ENCODE measurements around the gene CDH2. TPM values are rescaled to one million over a fixed set of nuclear protein-coding genes. Genes with fewer than 3 reads are reported as not detected.

The CDH2 gene
- total RNA-seq, 2 donors from 2014 or later, result 0.41 to 125 TPM

DNA sequence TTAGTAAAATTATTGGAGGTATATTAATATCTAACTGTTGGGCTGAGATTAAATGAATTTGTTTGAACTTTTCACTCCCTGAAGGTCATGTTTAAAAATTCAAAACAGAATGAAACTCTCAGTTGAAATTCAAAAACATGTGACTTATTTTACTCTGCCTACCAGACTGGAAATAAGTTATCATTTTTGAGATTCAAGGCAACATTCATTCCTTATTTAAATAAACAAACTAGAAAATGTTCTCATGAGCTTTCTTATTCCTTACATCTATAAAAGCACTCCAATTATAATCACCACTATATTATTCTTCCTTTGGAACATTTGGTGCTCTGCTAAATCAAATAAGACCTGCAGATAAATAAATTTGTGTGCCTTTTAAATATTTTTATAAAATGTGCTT, 217.8 kb downstream of the CDH2 start:
- intact Hi-C loops (cut with DNase I), result no loop called here
- Histone ChIP-seq H3K4me3 (no peak overlapping the region), H3K36me3 (no peaks in the 10 kb centered on the region), H3K9me3 (no peaks in the 10 kb centered on the region), H3K4me1 (replicated peaks) (no peaks in the 10 kb centered on the region), H3K27me3 (replicated peaks; ENCODE audit: insufficient read depth) (no peaks in the 10 kb centered on the region), H3K27ac (no peak overlapping the region)
- no peak for DNase-seq (ENCODE audit: low spot score)
- TF ChIP-seq, protein P1, sequence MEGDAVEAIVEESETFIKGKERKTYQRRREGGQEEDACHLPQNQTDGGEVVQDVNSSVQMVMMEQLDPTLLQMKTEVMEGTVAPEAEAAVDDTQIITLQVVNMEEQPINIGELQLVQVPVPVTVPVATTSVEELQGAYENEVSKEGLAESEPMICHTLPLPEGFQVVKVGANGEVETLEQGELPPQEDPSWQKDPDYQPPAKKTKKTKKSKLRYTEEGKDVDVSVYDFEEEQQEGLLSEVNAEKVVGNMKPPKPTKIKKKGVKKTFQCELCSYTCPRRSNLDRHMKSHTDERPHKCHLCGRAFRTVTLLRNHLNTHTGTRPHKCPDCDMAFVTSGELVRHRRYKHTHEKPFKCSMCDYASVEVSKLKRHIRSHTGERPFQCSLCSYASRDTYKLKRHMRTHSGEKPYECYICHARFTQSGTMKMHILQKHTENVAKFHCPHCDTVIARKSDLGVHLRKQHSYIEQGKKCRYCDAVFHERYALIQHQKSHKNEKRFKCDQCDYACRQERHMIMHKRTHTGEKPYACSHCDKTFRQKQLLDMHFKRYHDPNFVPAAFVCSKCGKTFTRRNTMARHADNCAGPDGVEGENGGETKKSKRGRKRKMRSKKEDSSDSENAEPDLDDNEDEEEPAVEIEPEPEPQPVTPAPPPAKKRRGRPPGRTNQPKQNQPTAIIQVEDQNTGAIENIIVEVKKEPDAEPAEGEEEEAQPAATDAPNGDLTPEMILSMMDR (IDR thresholded peaks at IDR 0.05), result no peak
- TF ChIP-seq POLR2AphosphoS5 (IDR thresholded peaks at IDR 0.05), result no peak
- no peak for TF ChIP-seq POLR2A (IDR thresholded peaks at IDR 0.05)

DNA sequence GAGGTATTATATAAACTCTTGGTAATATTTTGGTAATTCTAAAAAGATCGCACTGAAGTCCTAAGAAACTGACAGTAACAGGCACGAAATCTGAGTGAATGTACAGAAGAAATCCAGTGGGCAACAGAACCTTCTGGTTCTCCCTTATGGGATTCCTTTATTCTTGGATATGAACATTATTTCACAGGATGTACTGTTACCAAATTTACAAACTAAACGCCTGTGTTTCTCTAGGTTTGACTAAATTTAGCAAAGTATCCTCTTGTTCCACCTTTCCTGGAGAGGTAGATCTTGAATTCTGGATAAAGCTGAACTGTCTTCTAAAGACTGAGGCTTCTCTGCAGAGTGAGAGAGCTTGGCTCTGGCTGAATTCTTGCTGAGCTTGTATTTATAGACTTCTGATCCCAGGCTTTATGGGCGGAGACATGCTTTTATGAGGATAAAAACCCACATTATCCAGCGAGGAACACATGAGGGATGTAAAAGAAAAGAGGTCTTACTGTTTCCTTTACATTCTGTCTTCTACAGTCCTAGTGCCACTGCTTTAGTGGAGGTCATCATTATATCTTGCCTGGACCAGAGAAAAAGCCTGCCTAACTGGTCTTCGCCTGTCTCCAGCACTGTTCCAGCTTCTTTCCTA, 220.8 kb downstream of the CDH2 start:
- Histone ChIP-seq H3K4me1 (replicated peaks) (no peaks in the 10 kb centered on the region), H3K27me3 (replicated peaks; ENCODE audit: insufficient read depth) (no peaks in the 10 kb centered on the region), H3K9me3 (no peaks in the 10 kb centered on the region), H3K4me3 (no peak overlapping the region), H3K27ac (no peak overlapping the region), H3K36me3 (no peaks in the 10 kb centered on the region)
- intact Hi-C loops (cut with DNase I), result no loop called here
- TF ChIP-seq POLR2AphosphoS5 (IDR thresholded peaks at IDR 0.05) (no peak), POLR2A (IDR thresholded peaks at IDR 0.05) (no peak)
- TF ChIP-seq, protein P1 (IDR thresholded peaks at IDR 0.05), result no peak
- WGBS, result 41% methylated on average over 6 of the region's 6 CpGs
- DNase-seq (ENCODE audit: low spot score), result no peak

DNA sequence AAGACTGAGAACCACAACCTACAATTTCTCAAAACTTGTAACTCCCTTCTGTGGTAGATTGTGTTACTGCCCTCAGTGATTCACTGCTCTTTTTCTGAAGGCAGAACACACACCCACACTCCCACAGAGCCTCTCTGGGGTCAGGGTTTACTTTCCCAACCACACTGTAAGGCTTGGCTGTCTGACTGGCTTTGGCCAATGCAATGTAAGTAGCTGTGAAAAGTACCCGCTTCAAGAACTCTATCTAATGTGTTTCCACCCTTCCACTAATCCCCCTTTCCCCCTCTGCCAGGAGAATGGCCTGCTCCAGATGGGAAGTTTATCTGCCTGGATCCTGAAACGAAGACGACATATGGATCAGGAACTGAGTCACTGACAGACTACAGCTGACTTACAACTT, 222.7 kb downstream of the CDH2 start:
- intact Hi-C loops (cut with DNase I), result no loop called here
- WGBS, result 95% methylated on average over 3 of the region's 3 CpGs
- DNase-seq (ENCODE audit: low spot score), result no peak
- Histone ChIP-seq H3K9me3 (no peaks in the 10 kb centered on the region), H3K4me1 (replicated peaks) (no peaks in the 10 kb centered on the region), H3K27me3 (replicated peaks; ENCODE audit: insufficient read depth) (no peaks in the 10 kb centered on the region), H3K4me3 (no peak overlapping the region), H3K36me3 (no peaks in the 10 kb centered on the region), H3K27ac (no peak overlapping the region)
- TF ChIP-seq POLR2A (IDR thresholded peaks at IDR 0.05) (no peak), POLR2AphosphoS5 (IDR thresholded peaks at IDR 0.05) (no peak)
- TF ChIP-seq, protein P1 (IDR thresholded peaks at IDR 0.05), result no peak

DNA sequence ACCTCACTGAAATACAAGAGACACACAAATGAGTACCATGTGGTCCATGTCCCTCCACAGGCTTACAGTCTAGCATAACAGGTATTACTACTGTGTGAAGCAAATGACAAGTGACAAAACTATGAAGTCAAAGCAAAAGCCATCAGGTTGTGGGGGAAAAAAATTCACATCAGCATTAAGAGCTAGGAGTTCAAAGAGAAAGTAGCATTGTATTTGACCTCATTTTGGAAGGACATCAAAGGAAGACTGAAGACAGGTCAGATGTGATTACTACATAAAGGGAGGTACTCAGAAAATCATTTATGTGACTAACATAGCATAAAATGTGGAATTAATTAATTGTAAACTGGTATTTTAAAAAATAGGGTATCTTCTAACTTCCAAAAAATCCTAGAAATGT, 224.2 kb downstream of the CDH2 start:
- Histone ChIP-seq H3K4me1 (replicated peaks) (no peaks in the 10 kb centered on the region), H3K27ac (no peak overlapping the region), H3K36me3 (no peaks in the 10 kb centered on the region), H3K4me3 (no peak overlapping the region), H3K9me3 (no peaks in the 10 kb centered on the region), H3K27me3 (replicated peaks; ENCODE audit: insufficient read depth) (no peaks in the 10 kb centered on the region)
- intact Hi-C loops (cut with DNase I), result no loop called here
- TF ChIP-seq, protein P1 (IDR thresholded peaks at IDR 0.05), result no peak
- TF ChIP-seq POLR2A (IDR thresholded peaks at IDR 0.05), result no peak
- TF ChIP-seq POLR2AphosphoS5 (IDR thresholded peaks at IDR 0.05), result no peak
- DNase-seq (ENCODE audit: low spot score), result no peak

DNA sequence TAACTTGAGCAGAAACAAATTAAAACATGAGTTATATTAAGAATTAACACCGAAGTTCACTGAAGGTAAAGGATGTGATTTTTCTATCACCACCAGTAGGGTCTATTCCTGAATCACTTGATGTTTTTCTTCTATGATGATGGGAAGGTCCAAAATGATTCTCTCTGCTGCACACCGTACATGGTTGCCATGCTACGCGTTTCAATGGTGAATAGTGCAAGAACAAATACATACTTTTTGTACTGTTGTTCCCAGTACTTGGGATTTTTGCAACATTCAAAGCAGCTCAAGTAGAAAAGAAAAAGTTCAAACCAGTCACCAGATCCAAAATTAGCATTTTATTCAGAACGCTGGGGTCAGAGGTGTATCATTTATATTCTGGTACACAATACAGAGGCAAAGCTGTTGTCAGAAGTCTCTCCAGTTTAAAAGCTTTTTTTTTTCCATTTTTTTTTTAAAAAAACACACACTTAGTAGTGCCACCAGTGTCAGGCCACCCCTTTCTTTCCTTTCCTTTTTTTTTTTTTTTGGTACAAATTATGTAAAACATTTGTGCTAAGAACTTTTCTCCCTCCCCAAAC, 226.2 kb downstream of the CDH2 start:
- Histone ChIP-seq H3K9me3 (no peaks in the 10 kb centered on the region), H3K36me3 (no peaks in the 10 kb centered on the region), H3K27ac (no peak overlapping the region), H3K27me3 (replicated peaks; ENCODE audit: insufficient read depth) (no peaks in the 10 kb centered on the region), H3K4me1 (replicated peaks) (no peaks in the 10 kb centered on the region), H3K4me3 (no peak overlapping the region)
- TF ChIP-seq POLR2A (IDR thresholded peaks at IDR 0.05), result no peak
- TF ChIP-seq POLR2AphosphoS5 (IDR thresholded peaks at IDR 0.05), result no peak
- TF ChIP-seq, protein P1 (IDR thresholded peaks at IDR 0.05), result no peak
- WGBS, result 95% methylated on average over 5 of the region's 5 CpGs
- DNase-seq (ENCODE audit: low spot score), result no peak
- intact Hi-C loops (cut with DNase I), result no loop called here

Data from prostate gland (tissue), 2 donors.